Ovary (tissue), 3 donors: ENCODE data around the gene IGF1R.

Source experiments
- CTCF ChIP-seq, 3 donors: fragments of 450-650 bp in 2 of 3; fragments of 200-600 bp in 1 of 3; IDR thresholded peaks; one replicate each; pipeline versions ENCODE4 v1.5.1 to v1.8.0; 2016 to 2022; ENCODE audit warnings: antibody characterized with exemption in 3 of 3, mild to moderate bottlenecking in 1 of 3
- EP300 ChIP-seq: sonication (generic); formaldehyde crosslinking; IDR thresholded peaks from one replicate; pipeline ENCODE4 v1.6.1; 2017; ENCODE audit warnings: antibody characterized with exemption
- donor health status: DM: no; HTN: no; CAD: no.

- no peak for TF ChIP-seq CTCF (IDR thresholded peaks at IDR 0.05)
- TF ChIP-seq EP300 = no peak
Observed at GRCh38 chr15:98657721-98658120, 9.4 kb downstream of the IGF1R start.
